ENCODE measurements around the gene BRF1.
"Not testable (repeated sequence)": the region's sequence is repeated elsewhere in the genome, so short reads cannot be mapped to it uniquely, and the experiment has no call there.

BRF1 gene

GRCh38 chr14:105300542-105301102 is at the start of gene BRF1:
BRF1 (minus strand) TSS chr14:105301001; CDS start chr14:105300629, 372 bp downstream.
- DNase-seq (ENCODE audit: low spot score), result no peak

- DNase-seq (ENCODE audit: low spot score), result no peak
These were observed 49.2 kb upstream of the BRF1 start for GRCh38 chr14:105349992-105350391.

GRCh38 chr14:105348945-105349699 is 48.3 kb upstream of the BRF1 start:
- no peak for DNase-seq (ENCODE audit: low spot score)

GRCh38 chr14:105348169-105348944 is 47.6 kb upstream of the BRF1 start:
- DNase-seq (ENCODE audit: low spot score), result no peak

- DNase-seq (ENCODE audit: low spot score), result no peak
These were observed 46.8 kb upstream of the BRF1 start for GRCh38 chr14:105347587-105347968.

- DNase-seq (ENCODE audit: low spot score), result no peak
These were observed 46.2 kb upstream of the BRF1 start for GRCh38 chr14:105346876-105347586.

- no peak for DNase-seq (ENCODE audit: low spot score)
These were observed 45.4 kb upstream of the BRF1 start for GRCh38 chr14:105346200-105346533.

- DNase-seq (ENCODE audit: low spot score), result peak; percentile 45
These were observed 42.4 kb upstream of the BRF1 start for GRCh38 chr14:105343194-105343593.

- DNase-seq (ENCODE audit: low spot score), result peak; percentile 95
These were observed 40.3 kb upstream of the BRF1 start for GRCh38 chr14:105340821-105341733.

GRCh38 chr14:105337966-105338741 is 37.4 kb upstream of the BRF1 start:
- DNase-seq (ENCODE audit: low spot score), result peak; percentile 65

- no peak for DNase-seq (ENCODE audit: low spot score)
These were observed 36.6 kb upstream of the BRF1 start for GRCh38 chr14:105337433-105337832.

GRCh38 chr14:105336477-105337287 is 35.9 kb upstream of the BRF1 start:
- no peak for DNase-seq (ENCODE audit: low spot score)

GRCh38 chr14:105335735-105336476 is 35.1 kb upstream of the BRF1 start:
- peak; percentile 72 for DNase-seq (ENCODE audit: low spot score)

- DNase-seq (ENCODE audit: low spot score), result not testable (repeated sequence)
These were observed 34.4 kb upstream of the BRF1 start for GRCh38 chr14:105335231-105335542.

GRCh38 chr14:105334383-105335230 is 33.8 kb upstream of the BRF1 start:
- DNase-seq (ENCODE audit: low spot score), result no peak

GRCh38 chr14:105333613-105334364 is 33.0 kb upstream of the BRF1 start:
- DNase-seq (ENCODE audit: low spot score), result no peak

- DNase-seq (ENCODE audit: low spot score), result no peak
These were observed 32.3 kb upstream of the BRF1 start for GRCh38 chr14:105333020-105333490.
